ES-I3 (cell line): ENCODE data around the gene HS6ST3.

Experiments used
- H3K36me3 ChIP-seq: 2 replicates; pipeline ENCODE4 v1.6.1; 2013; ENCODE audit warnings: mild to moderate bottlenecking, low read length, control low read depth, moderate library complexity; ENCODE audit not compliant: insufficient read depth
- H3K4me1 ChIP-seq: 2 replicates; pipeline ENCODE4 v1.6.1; 2013; ENCODE audit warnings: mild to moderate bottlenecking, control low read depth, low read length; ENCODE audit not compliant: insufficient read depth
- H3K9ac ChIP-seq: 2 replicates; pipeline ENCODE4 v1.6.1; 2013; ENCODE audit warnings: low read depth, mild to moderate bottlenecking, low read length, moderate library complexity
- H3K9me3 ChIP-seq: 2 replicates; pipeline ENCODE4 v1.6.1; 2013; ENCODE audit warnings: mild to moderate bottlenecking, low read length, moderate library complexity; ENCODE audit not compliant: control insufficient read depth, insufficient read depth

The HS6ST3 gene

GRCh38 chr13:96816261-96816660, 726.4 kb downstream of the HS6ST3 start:
- Histone ChIP-seq H3K9ac (no peak overlapping the region), H3K9me3 (no peaks in the 10 kb centered on the region; the same call in 1 of the 2 replicates), H3K36me3 (no peaks in the 10 kb centered on the region), H3K4me1 (peaks cover 12% of the 10 kb centered on the region; the same call in 1 of the 2 replicates)

- Histone ChIP-seq H3K4me1 (peaks cover 12% of the 10 kb centered on the region; the same call in 1 of the 2 replicates), H3K9ac (peak overlapping the region; percentile 4; the same call in 1 of the 2 replicates), H3K36me3 (no peaks in the 10 kb centered on the region), H3K9me3 (no peaks in the 10 kb centered on the region; the same call in 1 of the 2 replicates)
Observed at GRCh38 chr13:96816874-96817273, 727.0 kb downstream of the HS6ST3 start.

- Histone ChIP-seq H3K9ac (0 out of 2 replicates have a peak overlapping the region, but pooled peaks have one; percentile 4), H3K4me1 (peaks cover 12% of the 10 kb centered on the region; the same call in 1 of the 2 replicates), H3K9me3 (no peaks in the 10 kb centered on the region; the same call in 1 of the 2 replicates), H3K36me3 (no peaks in the 10 kb centered on the region)
Observed at GRCh38 chr13:96817336-96817941, 727.5 kb downstream of the HS6ST3 start.

GRCh38 chr13:96819375-96819774, 729.5 kb downstream of the HS6ST3 start:
- H3K9ac ChIP-seq, result no peak overlapping the region
- no peaks in the 10 kb centered on the region; the same call in 1 of the 2 replicates for H3K9me3 ChIP-seq
- H3K36me3 ChIP-seq, result no peaks in the 10 kb centered on the region
- peaks cover 12% of the 10 kb centered on the region; the same call in 1 of the 2 replicates for H3K4me1 ChIP-seq

GRCh38 chr13:96821381-96821780, 731.5 kb downstream of the HS6ST3 start:
- Histone ChIP-seq H3K4me1 (peaks cover 12% of the 10 kb centered on the region; the same call in 1 of the 2 replicates), H3K9me3 (no peaks in the 10 kb centered on the region), H3K9ac (no peak overlapping the region), H3K36me3 (no peaks in the 10 kb centered on the region)

GRCh38 chr13:96821971-96822370, 732.1 kb downstream of the HS6ST3 start:
- no peaks in the 10 kb centered on the region for H3K9me3 ChIP-seq
- H3K9ac ChIP-seq, result no peak overlapping the region
- H3K36me3 ChIP-seq, result no peaks in the 10 kb centered on the region
- peaks cover 7% of the 10 kb centered on the region; the same call in 1 of the 2 replicates for H3K4me1 ChIP-seq

GRCh38 chr13:96822895-96823294, 733.0 kb downstream of the HS6ST3 start:
- H3K9me3 ChIP-seq, result no peaks in the 10 kb centered on the region
- H3K9ac ChIP-seq, result no peak overlapping the region
- H3K36me3 ChIP-seq, result no peaks in the 10 kb centered on the region
- H3K4me1 ChIP-seq, result no peaks in the 10 kb centered on the region

GRCh38 chr13:96824140-96824539, 734.2 kb downstream of the HS6ST3 start:
- Histone ChIP-seq H3K36me3 (no peaks in the 10 kb centered on the region), H3K9ac (no peak overlapping the region), H3K4me1 (no peaks in the 10 kb centered on the region), H3K9me3 (no peaks in the 10 kb centered on the region)

- Histone ChIP-seq H3K36me3 (no peaks in the 10 kb centered on the region), H3K9me3 (no peaks in the 10 kb centered on the region), H3K4me1 (no peaks in the 10 kb centered on the region), H3K9ac (no peak overlapping the region)
Observed at GRCh38 chr13:96825653-96826052, 735.7 kb downstream of the HS6ST3 start.

- Histone ChIP-seq H3K36me3 (no peaks in the 10 kb centered on the region), H3K9me3 (no peaks in the 10 kb centered on the region), H3K4me1 (no peaks in the 10 kb centered on the region), H3K9ac (no peak overlapping the region)
Observed at GRCh38 chr13:96834626-96835025, 744.7 kb downstream of the HS6ST3 start.

- Histone ChIP-seq H3K4me1 (no peaks in the 10 kb centered on the region), H3K9me3 (no peaks in the 10 kb centered on the region), H3K36me3 (no peaks in the 10 kb centered on the region), H3K9ac (no peak overlapping the region)
Observed at GRCh38 chr13:96835546-96835945, 745.6 kb downstream of the HS6ST3 start.

GRCh38 chr13:96836733-96837132, 746.8 kb downstream of the HS6ST3 start:
- Histone ChIP-seq H3K9me3 (no peaks in the 10 kb centered on the region), H3K9ac (no peak overlapping the region), H3K4me1 (no peaks in the 10 kb centered on the region), H3K36me3 (no peaks in the 10 kb centered on the region)

GRCh38 chr13:96837809-96838208, 747.9 kb downstream of the HS6ST3 start:
- Histone ChIP-seq H3K9me3 (no peaks in the 10 kb centered on the region), H3K9ac (no peak overlapping the region), H3K36me3 (no peaks in the 10 kb centered on the region), H3K4me1 (no peaks in the 10 kb centered on the region)

GRCh38 chr13:96844195-96844594, 754.3 kb downstream of the HS6ST3 start:
- no peak overlapping the region for H3K9ac ChIP-seq
- no peaks in the 10 kb centered on the region for H3K36me3 ChIP-seq
- no peaks in the 10 kb centered on the region for H3K9me3 ChIP-seq
- no peaks in the 10 kb centered on the region for H3K4me1 ChIP-seq

- H3K4me1 ChIP-seq, result no peaks in the 10 kb centered on the region
- H3K9ac ChIP-seq, result no peak overlapping the region
- H3K36me3 ChIP-seq, result no peaks in the 10 kb centered on the region
- H3K9me3 ChIP-seq, result no peaks in the 10 kb centered on the region
Observed at GRCh38 chr13:96844616-96845015, 754.7 kb downstream of the HS6ST3 start.
